Omental fat pad (tissue), 4 donors: ENCODE measurements around the gene GPN3. TPM values are rescaled to one million over a fixed set of nuclear protein-coding genes. Genes with fewer than 3 reads are reported as not detected.
"Not testable (repeated sequence)": the region's sequence is repeated elsewhere in the genome, so short reads cannot be mapped to it uniquely, and the experiment has no call there.

Source experiments
- ATAC-seq: fragments of 150-250 bp; one replicate; pipeline ENCODE4 v1.9.1; 2016; ENCODE audit warnings: mild to moderate bottlenecking, moderate library complexity; ENCODE audit not compliant: low FRiP score
- DNase-seq: peaks from one replicate; pipeline ENCODE4 v3.0.0-alpha.2; 2019; ENCODE audit warnings: low spot score
- total RNA-seq, 4 donors: library from RNA; depleted of rRNA; stranded (reverse); fragments of >200 nt; gene quantifications; one replicate each; pipeline ENCODE4 v1.1.0, GENCODE V29; 2016
- TF ChIP-seq, protein P1 (sequence below), 3 donors: fragments of 450-650 bp; IDR thresholded peaks; one replicate each; pipeline ENCODE4 v1.5.1; 2016 to 2017; ENCODE audit warnings: antibody characterized with exemption in 3 of 3, mild to moderate bottlenecking in 3 of 3, moderate library complexity in 2 of 3

Gene GPN3
- total RNA-seq, 4 donors from 2014 or later, result 14.7 to 25.3 (median 21.2) TPM

- ATAC-seq (no peak), DNase-seq (no peak)
- TF ChIP-seq, protein P1, sequence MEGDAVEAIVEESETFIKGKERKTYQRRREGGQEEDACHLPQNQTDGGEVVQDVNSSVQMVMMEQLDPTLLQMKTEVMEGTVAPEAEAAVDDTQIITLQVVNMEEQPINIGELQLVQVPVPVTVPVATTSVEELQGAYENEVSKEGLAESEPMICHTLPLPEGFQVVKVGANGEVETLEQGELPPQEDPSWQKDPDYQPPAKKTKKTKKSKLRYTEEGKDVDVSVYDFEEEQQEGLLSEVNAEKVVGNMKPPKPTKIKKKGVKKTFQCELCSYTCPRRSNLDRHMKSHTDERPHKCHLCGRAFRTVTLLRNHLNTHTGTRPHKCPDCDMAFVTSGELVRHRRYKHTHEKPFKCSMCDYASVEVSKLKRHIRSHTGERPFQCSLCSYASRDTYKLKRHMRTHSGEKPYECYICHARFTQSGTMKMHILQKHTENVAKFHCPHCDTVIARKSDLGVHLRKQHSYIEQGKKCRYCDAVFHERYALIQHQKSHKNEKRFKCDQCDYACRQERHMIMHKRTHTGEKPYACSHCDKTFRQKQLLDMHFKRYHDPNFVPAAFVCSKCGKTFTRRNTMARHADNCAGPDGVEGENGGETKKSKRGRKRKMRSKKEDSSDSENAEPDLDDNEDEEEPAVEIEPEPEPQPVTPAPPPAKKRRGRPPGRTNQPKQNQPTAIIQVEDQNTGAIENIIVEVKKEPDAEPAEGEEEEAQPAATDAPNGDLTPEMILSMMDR (IDR thresholded peaks at IDR 0.05), result no peak
Measured at GRCh38 chr12:110436231-110436630, 31.8 kb downstream of the GPN3 start.

DNA sequence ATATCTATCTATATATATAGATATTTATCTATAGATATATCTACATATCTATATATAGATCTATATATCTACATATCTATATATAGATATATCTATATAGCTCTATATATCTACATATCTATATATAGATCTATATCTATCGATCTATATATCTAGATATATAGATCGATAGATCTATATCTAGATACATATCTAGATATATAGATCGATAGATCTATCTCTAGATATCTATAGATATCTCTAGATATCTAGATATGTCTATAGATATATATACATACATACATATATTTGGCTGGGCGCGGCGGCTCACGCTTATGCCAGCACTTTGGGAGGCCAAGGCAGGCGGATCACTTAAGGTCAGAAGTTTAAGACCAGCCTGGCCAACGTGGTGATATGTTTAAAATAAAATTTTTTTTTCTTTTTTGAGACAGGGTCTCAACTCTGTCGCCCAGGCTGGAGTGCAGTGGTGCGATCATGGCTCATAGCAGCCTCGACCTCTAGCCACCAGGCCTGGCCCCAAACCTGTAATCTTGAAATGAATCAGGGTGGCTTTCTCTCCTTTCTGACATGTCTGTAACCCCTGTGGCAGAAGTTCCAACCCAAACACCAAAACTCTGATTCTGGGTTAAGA is 36.0 kb downstream of the GPN3 start:
- DNase-seq (no peak), ATAC-seq (no peak)

DNA sequence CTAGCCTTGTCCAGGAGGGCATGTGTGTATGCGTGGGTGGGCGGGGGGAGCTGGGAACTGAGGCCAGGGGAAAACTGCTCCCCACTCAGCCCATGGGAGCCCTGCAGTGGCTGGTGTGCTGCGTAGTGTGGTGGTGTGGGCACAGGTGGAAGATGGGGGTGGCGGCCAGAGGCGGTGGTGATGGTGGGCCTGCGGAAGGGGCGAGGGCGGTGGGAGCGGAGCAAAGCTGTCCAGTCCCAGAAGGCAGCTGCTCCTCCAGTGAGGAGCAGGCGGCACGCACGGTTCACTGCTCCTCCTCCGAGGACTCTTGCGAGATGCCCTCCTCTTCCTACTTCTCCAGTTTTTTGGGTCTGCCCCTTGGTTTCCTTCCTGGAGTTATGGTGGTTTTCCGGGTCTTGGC is 38.4 kb downstream of the GPN3 start:
- ATAC-seq, DNase-seq: not testable (repeated sequence)

More for the DNA sequence above, 36.0 kb downstream of the GPN3 start:
- TF ChIP-seq, protein P1 (IDR thresholded peaks at IDR 0.05), result no peak

DNA sequence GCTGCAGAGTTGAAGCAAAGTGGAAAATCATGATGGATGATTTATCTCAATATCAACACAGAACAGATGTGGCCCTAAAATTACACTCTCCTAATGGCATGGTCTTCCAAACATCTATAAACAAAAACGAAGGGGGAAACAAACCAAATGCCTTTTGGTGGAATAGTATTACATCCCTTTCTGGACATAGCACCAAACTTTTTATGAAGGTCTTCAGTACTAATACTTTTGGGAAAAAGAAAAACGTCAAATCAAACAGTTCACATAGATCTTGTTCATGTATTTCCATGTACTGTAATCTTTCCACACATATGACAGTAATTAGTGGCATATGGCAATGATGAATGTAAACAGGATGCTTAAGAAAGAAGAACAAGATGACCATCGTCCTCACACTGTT is 41.7 kb downstream of the GPN3 start:
- DNase-seq (no peak), ATAC-seq (no peak)
- TF ChIP-seq, protein P1 (IDR thresholded peaks at IDR 0.05), result no peak

- DNase-seq, result no peak
- TF ChIP-seq, protein P1 (IDR thresholded peaks at IDR 0.05), result no peak
- ATAC-seq, result no peak
Measured at GRCh38 chr12:110424237-110424636, 43.8 kb downstream of the GPN3 start.

DNA sequence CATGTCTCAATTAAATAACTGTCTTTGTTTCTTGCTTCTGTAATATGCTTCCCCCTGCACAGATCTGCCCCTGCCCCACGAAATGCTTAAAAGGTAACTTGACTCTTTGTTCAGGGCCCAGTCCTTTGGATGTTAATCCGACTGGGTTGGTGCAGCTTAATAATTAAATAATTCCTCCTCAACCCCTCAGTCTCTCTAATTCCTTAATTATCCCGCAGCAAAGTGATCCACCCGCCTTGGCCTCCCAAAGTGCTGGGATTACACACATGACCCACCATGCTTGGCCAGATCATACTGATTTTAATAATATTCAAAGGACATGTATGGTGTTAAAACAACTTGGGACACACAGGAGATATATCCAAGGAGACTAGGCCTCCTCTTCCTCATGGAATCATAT is 46.4 kb downstream of the GPN3 start:
- DNase-seq (no peak), ATAC-seq (no peak)
- TF ChIP-seq, protein P1 (IDR thresholded peaks at IDR 0.05), result no peak

- TF ChIP-seq, protein P1 (IDR thresholded peaks at IDR 0.05), result no peak
- DNase-seq (no peak), ATAC-seq (no peak)
Measured at GRCh38 chr12:110421159-110421661, 46.8 kb downstream of the GPN3 start.

- DNase-seq, ATAC-seq: not testable (repeated sequence)
Measured at GRCh38 chr12:110420644-110421043, 47.4 kb downstream of the GPN3 start.

GRCh38 chr12:110417113-110417512 is 50.9 kb downstream of the GPN3 start:
- ATAC-seq, DNase-seq: not testable (repeated sequence)

- ATAC-seq, result not testable (repeated sequence)
Measured at GRCh38 chr12:110410086-110410485, 58.0 kb downstream of the GPN3 start.

DNA sequence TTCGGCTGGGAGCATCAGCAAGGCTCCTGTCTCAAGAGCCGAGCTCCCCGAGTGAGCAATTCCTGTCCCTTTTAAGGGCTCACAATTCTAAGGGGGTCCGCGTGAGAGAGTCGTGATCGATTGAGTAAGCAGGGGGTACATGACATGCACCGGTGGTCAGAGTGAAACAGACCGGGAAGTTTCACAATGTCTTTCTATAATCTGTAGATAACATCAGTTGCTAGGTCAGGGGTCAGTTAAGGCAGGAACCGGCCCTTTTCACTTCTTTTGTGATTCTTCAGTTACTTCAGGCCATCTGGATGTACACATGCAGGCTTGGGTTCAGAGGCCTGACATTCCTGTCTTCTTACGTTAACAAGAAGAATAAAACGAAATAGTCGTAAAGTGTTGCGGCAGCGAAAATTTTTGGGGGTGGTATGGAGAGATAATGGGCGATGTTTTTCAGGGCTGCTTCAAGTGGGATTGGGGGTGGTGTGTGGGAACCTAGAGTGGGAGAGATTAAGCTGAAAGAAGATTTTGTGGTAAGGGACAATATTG is 62.9 kb downstream of the GPN3 start:
- DNase-seq, ATAC-seq: not testable (repeated sequence)

More at GRCh38 chr12:110410086-110410485, 58.0 kb downstream of the GPN3 start:
- DNase-seq, result not testable (repeated sequence)
